Nephron progenitor cell (in vitro differentiated cells): ENCODE results near the gene KLK6.

ENCODE experiments used
- DNase-seq: peaks from one replicate; pipeline ENCODE4 v3.0.0; 2021
- H3K27ac Mint-ChIP-seq: 2 replicates; pipeline ENCODE4 v1.8.0; 2021; ENCODE audit warnings: mild to moderate bottlenecking, moderate library complexity, mixed read lengths
- H3K27me3 Mint-ChIP-seq: 2 replicates; pipeline ENCODE4 v1.8.0; 2021; ENCODE audit warnings: mild to moderate bottlenecking, low read depth, mixed read lengths; ENCODE audit not compliant: poor library complexity
- H3K36me3 Mint-ChIP-seq: 2 replicates; pipeline ENCODE4 v1.8.0; 2021; ENCODE audit warnings: low read depth, mixed read lengths
- H3K4me1 Mint-ChIP-seq: 2 replicates; pipeline ENCODE4 v1.8.0; 2021; ENCODE audit warnings: mixed read lengths
- H3K4me3 Mint-ChIP-seq: 2 replicates; pipeline ENCODE4 v1.8.0; 2021; ENCODE audit warnings: mild to moderate bottlenecking, moderate library complexity, mixed read lengths
- H3K9me3 Mint-ChIP-seq: 2 replicates; pipeline ENCODE4 v1.8.0; 2021; ENCODE audit warnings: mild to moderate bottlenecking, moderate library complexity, mixed read lengths
- TF ChIP-seq, protein P1 (sequence below): fragments of 200-600 bp; sonication (generic); IDR thresholded peaks from 2 replicates; pipeline ENCODE4 v1.5.0; 2021; ENCODE audit warnings: antibody characterized with exemption

The KLK6 gene

DNA sequence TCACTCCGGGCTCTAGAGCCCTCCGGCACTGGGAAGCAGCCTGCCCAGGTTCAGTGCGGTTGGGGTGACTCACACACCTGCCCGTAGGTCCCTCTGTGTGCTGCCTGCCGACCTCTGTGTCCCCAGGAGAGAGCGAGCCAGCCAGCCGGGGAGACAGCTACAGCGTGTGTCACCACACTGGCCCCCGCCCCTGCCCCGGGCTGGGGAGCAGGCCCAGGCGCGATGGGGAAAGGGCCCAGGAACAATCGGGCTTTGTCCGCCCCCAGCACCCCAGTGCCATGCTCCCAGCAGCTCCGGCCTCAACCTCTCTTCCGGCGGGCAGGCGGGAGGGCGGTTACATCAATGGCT lies at the start of gene KLK6:
Gene KLK6 (minus strand): TSS at position 179 of the 348 bp plus-strand sequence. CDS start 1,487 bp downstream, outside the sequence.
- TF ChIP-seq, protein P1, sequence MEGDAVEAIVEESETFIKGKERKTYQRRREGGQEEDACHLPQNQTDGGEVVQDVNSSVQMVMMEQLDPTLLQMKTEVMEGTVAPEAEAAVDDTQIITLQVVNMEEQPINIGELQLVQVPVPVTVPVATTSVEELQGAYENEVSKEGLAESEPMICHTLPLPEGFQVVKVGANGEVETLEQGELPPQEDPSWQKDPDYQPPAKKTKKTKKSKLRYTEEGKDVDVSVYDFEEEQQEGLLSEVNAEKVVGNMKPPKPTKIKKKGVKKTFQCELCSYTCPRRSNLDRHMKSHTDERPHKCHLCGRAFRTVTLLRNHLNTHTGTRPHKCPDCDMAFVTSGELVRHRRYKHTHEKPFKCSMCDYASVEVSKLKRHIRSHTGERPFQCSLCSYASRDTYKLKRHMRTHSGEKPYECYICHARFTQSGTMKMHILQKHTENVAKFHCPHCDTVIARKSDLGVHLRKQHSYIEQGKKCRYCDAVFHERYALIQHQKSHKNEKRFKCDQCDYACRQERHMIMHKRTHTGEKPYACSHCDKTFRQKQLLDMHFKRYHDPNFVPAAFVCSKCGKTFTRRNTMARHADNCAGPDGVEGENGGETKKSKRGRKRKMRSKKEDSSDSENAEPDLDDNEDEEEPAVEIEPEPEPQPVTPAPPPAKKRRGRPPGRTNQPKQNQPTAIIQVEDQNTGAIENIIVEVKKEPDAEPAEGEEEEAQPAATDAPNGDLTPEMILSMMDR = no peak
- Mint-ChIP-seq H3K36me3 (no peaks in the 10 kb centered on the region), H3K9me3 (no peaks in the 10 kb centered on the region), H3K27me3 (peaks cover 13% of the 10 kb centered on the region), H3K4me3 (peak within 1 kb of the TSS; percentile 20), H3K27ac (peak within 1 kb of the TSS; percentile 62), H3K4me1 (peaks cover 81% of the 10 kb centered on the region)
- DNase-seq = no peak

DNA sequence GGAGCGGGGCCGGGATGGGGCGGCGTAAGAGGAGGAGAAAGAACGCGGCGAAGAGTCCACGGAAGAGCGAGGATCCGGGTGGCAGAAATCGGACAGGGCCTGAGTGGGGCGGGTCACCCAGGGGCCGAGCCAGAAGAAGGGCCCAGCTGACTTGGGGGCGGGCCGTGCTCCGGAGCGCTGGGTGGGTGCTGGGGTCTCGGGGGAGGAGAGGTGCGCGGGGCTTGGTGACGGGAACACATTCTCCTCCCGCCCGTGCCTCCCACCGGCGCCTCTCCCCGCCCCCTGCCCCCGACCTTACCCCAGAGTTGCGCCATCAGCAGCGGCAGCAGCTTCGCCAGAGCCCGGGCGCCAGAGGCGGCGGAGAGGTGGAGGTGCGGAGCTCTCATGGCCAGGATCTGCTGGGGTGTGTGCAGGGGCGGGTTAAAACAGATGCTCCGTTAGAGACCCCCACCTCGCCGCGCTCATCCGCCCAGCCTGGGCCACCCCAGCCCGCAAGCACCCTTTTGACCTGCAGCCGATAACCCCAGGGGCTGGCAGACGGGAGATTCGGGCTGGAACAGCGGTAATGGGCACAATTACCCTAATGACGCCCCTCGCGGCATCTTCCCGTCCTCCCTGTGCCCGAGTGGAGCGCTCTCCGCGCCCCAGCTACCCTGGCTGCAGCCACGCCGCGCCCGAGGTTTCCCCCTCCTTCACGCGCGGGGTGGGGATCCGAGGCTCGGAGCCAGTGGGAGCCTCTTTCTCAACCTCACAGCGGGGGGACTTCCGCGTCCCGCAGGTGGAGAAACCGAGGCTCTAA lies 49.6 kb upstream of the KLK6 start:
- peak overlapping the region; percentile 75 for H3K4me3 Mint-ChIP-seq
- H3K9me3 Mint-ChIP-seq = peaks cover 21% of the 10 kb centered on the region
- peaks cover 14% of the 10 kb centered on the region for H3K4me1 Mint-ChIP-seq
- peaks cover 92% of the 10 kb centered on the region for H3K27me3 Mint-ChIP-seq
- no peak overlapping the region for H3K27ac Mint-ChIP-seq
- H3K36me3 Mint-ChIP-seq = no peaks in the 10 kb centered on the region
- TF ChIP-seq, protein P1 = no peak
- peak; percentile 36 for DNase-seq

DNA sequence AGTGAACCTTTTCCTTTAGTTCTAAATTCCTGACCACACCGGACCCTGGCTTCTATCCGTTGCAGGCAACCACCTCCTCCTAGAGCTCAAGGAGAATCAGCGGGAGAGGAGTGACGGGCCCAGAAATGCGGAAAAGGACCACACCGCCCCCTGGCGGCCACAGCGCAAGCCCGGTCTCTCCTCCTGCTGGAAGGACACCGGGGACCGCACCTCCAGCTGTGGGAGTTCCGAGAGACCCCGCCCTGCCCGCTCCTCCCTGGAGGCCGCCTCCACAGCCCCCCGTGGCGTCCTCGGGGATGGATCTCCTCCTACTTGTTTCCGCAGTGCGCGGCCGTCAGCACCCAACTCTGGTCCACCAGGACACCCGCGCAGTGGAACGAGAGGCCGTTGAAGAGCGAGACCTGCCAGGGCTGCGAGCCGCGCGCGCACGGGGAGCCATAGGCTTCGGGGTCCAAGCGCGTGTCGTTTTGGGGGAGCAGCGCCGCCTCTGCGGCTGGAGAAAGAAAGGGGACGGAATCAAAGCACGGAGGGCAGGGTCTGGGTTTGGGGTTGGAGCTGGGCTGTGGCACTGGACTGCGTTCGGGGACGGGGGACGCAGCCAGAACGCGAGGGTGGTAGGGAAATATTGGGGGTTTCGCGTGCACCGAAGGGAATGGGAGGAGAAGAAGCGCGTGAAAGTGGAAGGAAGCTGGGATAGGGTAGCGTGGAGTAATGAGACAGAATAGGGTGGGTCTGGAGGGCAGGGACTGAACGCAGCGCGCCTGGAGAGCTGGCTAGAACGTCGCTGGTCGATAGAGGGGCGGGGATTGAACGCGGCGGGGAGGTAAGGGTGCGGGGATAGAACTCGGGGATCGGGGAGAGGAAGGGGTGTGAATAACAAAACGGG lies 47.6 kb upstream of the KLK6 start:
- H3K27ac Mint-ChIP-seq = no peak overlapping the region
- H3K27me3 Mint-ChIP-seq = peaks cover 84% of the 10 kb centered on the region
- peaks cover 21% of the 10 kb centered on the region for H3K9me3 Mint-ChIP-seq

DNA sequence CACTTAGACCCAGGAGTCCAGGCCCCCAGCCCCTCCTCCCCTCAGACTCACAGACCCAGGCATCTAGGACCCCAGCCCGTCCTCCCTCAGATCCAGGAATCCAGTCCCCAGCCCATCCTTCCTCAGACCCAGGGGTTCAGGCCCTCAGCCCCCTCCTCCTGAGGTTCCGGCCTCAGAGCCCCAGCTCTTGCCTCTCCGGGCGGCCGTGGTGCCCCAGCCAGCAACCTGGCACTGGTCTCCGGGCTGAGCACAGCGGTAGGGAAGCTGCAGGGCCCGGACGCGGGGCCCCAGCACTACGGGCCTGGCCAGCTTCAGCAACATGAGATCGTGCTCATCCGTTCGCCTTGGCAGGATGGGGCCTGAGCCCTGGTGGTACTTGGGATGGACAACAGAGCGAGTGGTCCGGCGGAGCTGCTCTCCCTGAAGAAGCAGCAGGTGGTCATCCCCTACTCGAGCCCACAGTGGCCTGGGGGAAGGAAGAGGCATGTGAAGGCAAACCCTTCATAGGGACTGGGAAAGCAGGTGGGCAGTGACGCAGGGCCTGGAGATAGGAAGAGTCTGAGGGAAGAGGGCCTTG lies 46.4 kb upstream of the KLK6 start:
- TF ChIP-seq, protein P1 = no peak
- Mint-ChIP-seq H3K4me3 (peak overlapping the region; percentile 61), H3K36me3 (no peaks in the 10 kb centered on the region), H3K27me3 (peaks cover 91% of the 10 kb centered on the region), H3K4me1 (peaks cover 14% of the 10 kb centered on the region), H3K27ac (no peak overlapping the region), H3K9me3 (peaks cover 21% of the 10 kb centered on the region)
- DNase-seq = no peak

More for the DNA sequence above, 47.6 kb upstream of the KLK6 start:
- TF ChIP-seq, protein P1 = peak; percentile 72
- H3K36me3 Mint-ChIP-seq = no peaks in the 10 kb centered on the region
- peak; percentile 77 for DNase-seq
- peak overlapping the region; percentile 84 for H3K4me3 Mint-ChIP-seq
- H3K4me1 Mint-ChIP-seq = peaks cover 14% of the 10 kb centered on the region

DNA sequence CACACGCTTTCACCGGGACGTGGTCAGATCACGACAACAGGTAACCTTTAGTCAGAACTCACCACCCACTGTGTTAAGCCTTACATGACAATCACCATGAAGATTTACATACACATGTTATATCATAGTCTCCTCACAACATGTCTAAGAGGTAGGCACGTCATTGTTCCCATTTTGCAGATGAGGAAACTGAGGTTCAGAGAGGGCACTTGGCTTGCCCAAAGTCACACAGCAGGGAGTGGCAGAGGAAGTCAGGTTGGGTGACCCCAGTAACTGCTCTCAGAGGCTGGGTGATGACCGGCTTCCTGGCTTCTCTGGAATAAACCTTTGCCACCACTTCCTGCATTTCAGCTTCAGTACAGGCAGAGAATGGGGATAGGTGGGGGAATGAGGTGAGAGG lies 44.9 kb upstream of the KLK6 start:
- H3K4me3 Mint-ChIP-seq = no peak overlapping the region
- TF ChIP-seq, protein P1 = no peak
- DNase-seq = no peak
- peaks cover 14% of the 10 kb centered on the region for H3K4me1 Mint-ChIP-seq
- peaks cover 21% of the 10 kb centered on the region for H3K9me3 Mint-ChIP-seq
- H3K27ac Mint-ChIP-seq = no peak overlapping the region
- H3K36me3 Mint-ChIP-seq = no peaks in the 10 kb centered on the region
- H3K27me3 Mint-ChIP-seq = peaks cover 90% of the 10 kb centered on the region
